Glutamatergic neuron (in vitro differentiated cells): Measurements from ENCODE around the gene RGS14. TPM values are rescaled to one million over a fixed set of nuclear protein-coding genes. Genes with fewer than 3 reads are reported as not detected.

ENCODE experiments used
- DNase-seq: peaks from one replicate; pipeline ENCODE4 v3.0.0; 2022
- H3K27ac Mint-ChIP-seq: one replicate; pipeline ENCODE4 v1.8.0; 2020; ENCODE audit warnings: mild to moderate bottlenecking, mixed read lengths, inconsistent platforms; ENCODE audit not compliant: unreplicated experiment
- H3K27me3 Mint-ChIP-seq: one replicate; pipeline ENCODE4 v1.8.0; 2020; ENCODE audit warnings: mild to moderate bottlenecking, moderate library complexity, mixed read lengths, inconsistent platforms; ENCODE audit not compliant: unreplicated experiment
- H3K36me3 Mint-ChIP-seq: one replicate; pipeline ENCODE4 v1.8.0; 2020; ENCODE audit warnings: mild to moderate bottlenecking, mixed read lengths, inconsistent platforms; ENCODE audit not compliant: unreplicated experiment
- H3K4me1 Mint-ChIP-seq: one replicate; pipeline ENCODE4 v1.8.0; 2020; ENCODE audit warnings: mild to moderate bottlenecking, low read depth, mixed read lengths, inconsistent platforms; ENCODE audit not compliant: unreplicated experiment
- H3K4me3 Mint-ChIP-seq: one replicate; pipeline ENCODE4 v1.8.0; 2020; ENCODE audit warnings: mild to moderate bottlenecking, mixed read lengths, inconsistent platforms; ENCODE audit not compliant: unreplicated experiment
- H3K9me3 Mint-ChIP-seq: one replicate; pipeline ENCODE4 v1.8.0; 2020; ENCODE audit warnings: mild to moderate bottlenecking, moderate library complexity, mixed read lengths, inconsistent platforms; ENCODE audit not compliant: unreplicated experiment
- total RNA-seq: library from RNA; stranded (reverse); fragmentation: NEBNext Ultra II Directional; extraction: Animal tissue kit (Norgen Biotek cat#: 25700); gene quantifications from one replicate; pipeline ENCODE4 v1.2.1, GENCODE V29; 2021; ENCODE audit not compliant: unreplicated experiment
- TF ChIP-seq, protein P1 (sequence below): fragments of 200-600 bp; sonication (generic); IDR thresholded peaks from one replicate; pipeline ENCODE4 v1.5.0; 2021; ENCODE audit not compliant: partially characterized antibody, unreplicated experiment

Gene RGS14
- total RNA-seq, 1 donor from 2014 or later = 15.9 TPM

DNA sequence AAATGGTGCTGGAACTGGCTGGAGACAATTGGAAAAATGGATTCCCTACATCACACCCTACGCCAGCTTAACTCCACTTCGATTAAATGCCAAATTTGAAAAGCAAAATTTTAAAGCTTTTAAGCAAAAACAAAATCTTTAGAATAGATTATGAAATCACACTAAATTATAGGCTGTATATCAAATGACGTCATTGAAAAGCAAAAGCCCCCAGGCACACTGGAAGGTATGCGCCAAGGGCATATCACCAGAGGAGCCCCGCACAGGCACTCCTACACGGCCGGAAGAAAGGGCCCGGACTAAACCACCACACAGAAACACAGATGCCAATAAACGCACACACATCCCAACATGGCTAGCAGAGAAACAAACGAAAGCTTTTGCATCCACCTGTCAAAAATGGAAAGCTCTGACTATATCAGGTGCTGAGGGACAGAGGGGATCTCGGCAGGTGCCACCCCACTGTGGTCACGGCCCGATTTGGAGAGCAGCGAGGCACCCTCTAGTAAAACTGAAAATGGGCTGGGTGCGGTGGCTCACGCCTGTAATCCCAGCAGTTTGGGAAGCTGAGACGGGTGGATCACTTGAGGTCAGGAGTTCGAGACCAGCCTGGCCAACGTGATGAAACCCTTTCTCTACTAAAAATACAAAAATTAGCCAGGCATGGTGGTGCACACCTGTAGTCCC lies 29.0 kb upstream of the RGS14 start:
- no peaks in the 10 kb centered on the region for H3K36me3 Mint-ChIP-seq
- H3K9me3 Mint-ChIP-seq = peaks cover 1% of the 10 kb centered on the region
- peaks cover 19% of the 10 kb centered on the region for H3K4me1 Mint-ChIP-seq
- H3K27me3 Mint-ChIP-seq = peaks cover 8% of the 10 kb centered on the region
- TF ChIP-seq, protein P1, sequence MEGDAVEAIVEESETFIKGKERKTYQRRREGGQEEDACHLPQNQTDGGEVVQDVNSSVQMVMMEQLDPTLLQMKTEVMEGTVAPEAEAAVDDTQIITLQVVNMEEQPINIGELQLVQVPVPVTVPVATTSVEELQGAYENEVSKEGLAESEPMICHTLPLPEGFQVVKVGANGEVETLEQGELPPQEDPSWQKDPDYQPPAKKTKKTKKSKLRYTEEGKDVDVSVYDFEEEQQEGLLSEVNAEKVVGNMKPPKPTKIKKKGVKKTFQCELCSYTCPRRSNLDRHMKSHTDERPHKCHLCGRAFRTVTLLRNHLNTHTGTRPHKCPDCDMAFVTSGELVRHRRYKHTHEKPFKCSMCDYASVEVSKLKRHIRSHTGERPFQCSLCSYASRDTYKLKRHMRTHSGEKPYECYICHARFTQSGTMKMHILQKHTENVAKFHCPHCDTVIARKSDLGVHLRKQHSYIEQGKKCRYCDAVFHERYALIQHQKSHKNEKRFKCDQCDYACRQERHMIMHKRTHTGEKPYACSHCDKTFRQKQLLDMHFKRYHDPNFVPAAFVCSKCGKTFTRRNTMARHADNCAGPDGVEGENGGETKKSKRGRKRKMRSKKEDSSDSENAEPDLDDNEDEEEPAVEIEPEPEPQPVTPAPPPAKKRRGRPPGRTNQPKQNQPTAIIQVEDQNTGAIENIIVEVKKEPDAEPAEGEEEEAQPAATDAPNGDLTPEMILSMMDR = no peak
- H3K4me3 Mint-ChIP-seq = no peak overlapping the region
- no peak for DNase-seq
- H3K27ac Mint-ChIP-seq = no peak overlapping the region

DNA sequence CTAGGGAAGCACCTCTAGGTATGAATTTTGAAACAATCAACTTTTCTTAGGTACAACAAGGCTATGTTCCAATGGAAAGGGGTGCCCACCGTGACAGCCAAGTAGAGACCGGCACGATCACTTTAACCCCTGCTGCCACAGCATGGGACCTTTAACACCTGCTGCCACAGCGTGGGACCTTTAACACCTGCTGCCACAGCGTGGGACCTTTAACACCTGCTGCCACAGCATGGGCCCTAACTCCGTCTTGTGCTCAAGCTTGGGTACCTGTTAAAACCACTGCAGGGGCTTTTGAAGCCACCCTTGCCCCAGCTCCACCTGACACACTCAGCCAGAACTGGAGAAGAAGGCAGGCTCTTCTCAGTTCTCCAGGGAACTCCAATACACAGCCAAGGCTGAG lies 27.8 kb upstream of the RGS14 start:
- Mint-ChIP-seq H3K4me1 (peaks cover 22% of the 10 kb centered on the region), H3K36me3 (no peaks in the 10 kb centered on the region), H3K27me3 (peaks cover 8% of the 10 kb centered on the region), H3K4me3 (no peak overlapping the region), H3K27ac (no peak overlapping the region), H3K9me3 (peaks cover 5% of the 10 kb centered on the region)
- TF ChIP-seq, protein P1 = no peak
- DNase-seq = no peak

DNA sequence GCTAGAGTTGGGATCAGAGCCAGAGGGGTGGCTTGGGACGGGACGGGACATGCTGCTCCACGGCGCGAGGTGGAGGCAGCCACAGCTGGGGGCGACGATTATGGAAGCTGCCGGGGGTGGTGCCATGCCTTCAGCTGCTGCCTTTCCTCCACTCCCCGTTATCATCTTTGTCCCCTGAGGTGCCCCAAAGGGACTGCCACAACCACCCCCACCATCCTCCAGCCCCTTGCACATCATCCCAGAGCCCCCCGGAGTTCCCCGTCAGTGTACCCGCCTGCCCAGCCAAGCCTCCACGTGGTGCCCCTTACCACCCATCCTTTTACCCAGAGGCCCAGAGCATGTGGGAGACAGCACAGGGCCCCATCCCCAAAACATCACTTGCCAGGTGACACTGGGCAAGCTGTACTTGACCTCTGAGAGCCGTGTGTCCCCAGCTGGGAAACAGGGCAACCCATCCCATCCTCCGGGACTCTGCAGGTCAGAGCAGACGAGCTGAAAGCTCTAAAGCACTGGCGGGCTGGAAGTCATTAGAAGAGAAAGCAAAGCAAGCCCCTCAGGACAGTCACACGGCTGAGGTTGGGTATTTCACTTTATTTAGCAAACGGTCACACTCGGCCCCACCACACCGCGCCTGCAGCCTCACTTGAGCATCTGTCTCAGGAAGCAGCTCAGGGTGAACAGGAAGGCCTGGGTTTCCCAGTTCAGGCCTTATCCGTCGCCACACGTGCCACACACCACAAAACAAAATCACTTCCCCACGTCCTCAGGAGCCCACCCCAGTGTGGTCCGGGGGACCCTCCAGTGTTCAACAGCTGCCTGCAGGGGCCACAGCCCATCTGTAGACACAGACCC lies 26.5 kb upstream of the RGS14 start:
- no peak for DNase-seq
- Mint-ChIP-seq H3K4me1 (peaks cover 22% of the 10 kb centered on the region), H3K9me3 (peaks cover 4% of the 10 kb centered on the region), H3K36me3 (peaks cover under 1% of the 10 kb centered on the region), H3K27me3 (peaks cover 11% of the 10 kb centered on the region), H3K4me3 (peak overlapping the region; percentile 38), H3K27ac (peak overlapping the region; percentile 83)
- TF ChIP-seq, protein P1 = no peak

DNA sequence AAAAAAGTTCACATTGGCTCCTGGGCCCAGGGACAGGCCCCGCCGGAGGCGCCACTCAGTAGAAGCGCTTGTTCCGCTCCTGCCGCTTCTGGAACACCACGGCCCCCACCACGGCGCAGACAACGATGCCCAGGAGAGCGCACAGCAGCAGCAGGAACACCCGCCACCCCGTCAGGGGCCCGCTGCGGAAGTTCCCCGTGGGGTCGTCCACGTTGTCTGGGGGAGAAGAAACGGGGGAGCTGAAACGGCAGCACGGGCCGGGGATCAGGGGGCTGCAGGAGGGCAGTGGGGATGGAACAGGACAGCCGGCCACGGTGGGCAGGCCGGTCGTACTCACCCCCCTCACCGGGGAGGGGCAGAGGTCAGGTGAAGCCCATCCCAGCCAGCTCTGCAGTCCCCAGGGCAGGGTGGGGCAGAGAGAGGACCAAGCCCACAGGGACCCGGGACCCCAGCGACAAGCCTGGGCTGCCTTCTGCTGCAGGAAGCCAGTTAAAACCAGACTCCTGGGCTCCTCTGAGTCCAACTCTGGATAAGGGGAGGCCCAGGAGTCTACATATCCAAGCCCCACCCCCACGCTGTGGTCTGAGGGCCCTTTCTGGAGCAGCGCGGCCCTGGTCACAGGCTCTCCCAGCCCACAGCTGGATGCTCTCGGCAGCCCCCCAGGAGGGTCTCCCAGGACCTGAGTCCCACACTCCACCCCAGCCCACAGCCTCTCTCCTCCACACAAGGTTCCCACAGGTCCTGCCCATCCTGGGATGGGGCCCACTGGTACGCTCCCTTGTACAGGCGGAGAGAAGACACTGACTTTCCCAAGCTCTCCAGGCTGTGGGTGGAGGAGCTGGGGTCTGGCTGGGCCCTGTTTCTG lies 25.5 kb upstream of the RGS14 start:
- Mint-ChIP-seq H3K4me3 (peak overlapping the region; percentile 46), H3K27me3 (peaks cover 12% of the 10 kb centered on the region), H3K27ac (peak overlapping the region; percentile 83), H3K4me1 (peaks cover 22% of the 10 kb centered on the region), H3K36me3 (peaks cover 5% of the 10 kb centered on the region), H3K9me3 (peaks cover 7% of the 10 kb centered on the region)
- TF ChIP-seq, protein P1 = no peak
- DNase-seq = no peak
